ENCODE results near the gene MYL5. TPM values are rescaled to one million over a fixed set of nuclear protein-coding genes. Genes with fewer than 3 reads are reported as not detected.

The MYL5 gene
- total RNA-seq, 2 donors from 2014 or later = 14.6 to 25.7 TPM

- DNase-seq (ENCODE audit: low spot score) = no peak
- Histone ChIP-seq H3K4me3 (peak overlapping the region in 1 of 2 donors; percentile 90), H3K4me1 (replicated peaks) (peaks cover 10% of the 10 kb centered on the region), H3K36me3 (no peaks in the 10 kb centered on the region), H3K27me3 (replicated peaks; ENCODE audit: insufficient read depth) (no peaks in the 10 kb centered on the region), H3K27ac (no peak overlapping the region), H3K9me3 (no peaks in the 10 kb centered on the region)
- intact Hi-C loops (cut with DNase I) = no loop called here
- TF ChIP-seq POLR2AphosphoS5 (IDR thresholded peaks at IDR 0.05) = no peak
- no peak for TF ChIP-seq POLR2A (IDR thresholded peaks at IDR 0.05)
- TF ChIP-seq CTCF (IDR thresholded peaks at IDR 0.05) = no peak
- WGBS = 79% methylated on average over 8 of the region's 11 CpGs
These were observed 33.7 kb downstream of the MYL5 start for GRCh38 chr4:707929-708630.

- no peaks in the 10 kb centered on the region for H3K27me3 ChIP-seq (replicated peaks; ENCODE audit: insufficient read depth)
- H3K4me3 ChIP-seq = peak overlapping the region in 1 of 2 donors; percentile 12
- H3K4me1 ChIP-seq (replicated peaks) = peaks cover 10% of the 10 kb centered on the region
- no peaks in the 10 kb centered on the region for H3K36me3 ChIP-seq
- H3K27ac ChIP-seq = no peak overlapping the region
- TF ChIP-seq POLR2A (IDR thresholded peaks at IDR 0.05) = no peak
- TF ChIP-seq POLR2AphosphoS5 (IDR thresholded peaks at IDR 0.05) = no peak
- no peak for TF ChIP-seq CTCF (IDR thresholded peaks at IDR 0.05)
- intact Hi-C loops (cut with DNase I) = no loop called here
- 88% methylated on average over 6 of the region's 6 CpGs for WGBS
- no peaks in the 10 kb centered on the region for H3K9me3 ChIP-seq
- DNase-seq (ENCODE audit: low spot score) = no peak
These were observed 34.2 kb downstream of the MYL5 start for GRCh38 chr4:708631-708933.

GRCh38 chr4:709348-709747, 35.0 kb downstream of the MYL5 start:
- Histone ChIP-seq H3K36me3 (no peaks in the 10 kb centered on the region), H3K27me3 (replicated peaks; ENCODE audit: insufficient read depth) (no peaks in the 10 kb centered on the region), H3K4me3 (no peak overlapping the region), H3K4me1 (replicated peaks) (peaks cover 10% of the 10 kb centered on the region), H3K27ac (no peak overlapping the region), H3K9me3 (no peaks in the 10 kb centered on the region)
- 98% methylated on average over 6 of the region's 6 CpGs for WGBS
- TF ChIP-seq POLR2AphosphoS5 (IDR thresholded peaks at IDR 0.05) (no peak), POLR2A (IDR thresholded peaks at IDR 0.05) (no peak), CTCF (IDR thresholded peaks at IDR 0.05) (no peak)
- intact Hi-C loops (cut with DNase I) = no loop called here
- no peak for DNase-seq (ENCODE audit: low spot score)

- H3K4me1 ChIP-seq (replicated peaks) = peaks cover 10% of the 10 kb centered on the region
- no peak overlapping the region for H3K4me3 ChIP-seq
- no peaks in the 10 kb centered on the region for H3K9me3 ChIP-seq
- WGBS = 80% methylated on average over 9 of the region's 9 CpGs
- H3K27me3 ChIP-seq (replicated peaks; ENCODE audit: insufficient read depth) = no peaks in the 10 kb centered on the region
- H3K27ac ChIP-seq = no peak overlapping the region
- TF ChIP-seq POLR2AphosphoS5 (IDR thresholded peaks at IDR 0.05) (no peak), CTCF (IDR thresholded peaks at IDR 0.05) (no peak)
- no peaks in the 10 kb centered on the region for H3K36me3 ChIP-seq
- no peak for DNase-seq (ENCODE audit: low spot score)
- intact Hi-C loops (cut with DNase I) = no loop called here
These were observed 35.8 kb downstream of the MYL5 start for GRCh38 chr4:710116-710515.

GRCh38 chr4:710916-711315, 36.6 kb downstream of the MYL5 start:
- no peaks in the 10 kb centered on the region for H3K36me3 ChIP-seq
- H3K27me3 ChIP-seq (replicated peaks; ENCODE audit: insufficient read depth) = no peaks in the 10 kb centered on the region
- no peak for TF ChIP-seq POLR2A (IDR thresholded peaks at IDR 0.05)
- TF ChIP-seq POLR2AphosphoS5 (IDR thresholded peaks at IDR 0.05) = no peak
- TF ChIP-seq CTCF (IDR thresholded peaks at IDR 0.05) = no peak
- H3K4me3 ChIP-seq = no peak overlapping the region
- no peak for DNase-seq (ENCODE audit: low spot score)
- WGBS = 86% methylated on average over 13 of the region's 13 CpGs
- H3K4me1 ChIP-seq (replicated peaks) = peaks cover 10% of the 10 kb centered on the region
- no peaks in the 10 kb centered on the region for H3K9me3 ChIP-seq
- no peak overlapping the region for H3K27ac ChIP-seq
- intact Hi-C loops (cut with DNase I) = no loop called here
